GM13977 (cell line): Measurements from ENCODE around the gene ITSN2.

Experiments used
- DNase-seq: peaks from one replicate; pipeline ENCODE4 v3.0.0; 2012; ENCODE audit warnings: low spot score
- CTCF ChIP-seq: IDR thresholded peaks from 2 replicates; pipeline ENCODE4 v1.5.1; 2012; ENCODE audit warnings: mild to moderate bottlenecking, control low read depth; ENCODE audit not compliant: insufficient read depth; ENCODE audit errors: extremely low read depth, missing control alignments
- in situ Hi-C: fragments of 300-500 bp; cut with MboI; formaldehyde crosslinking; loops from one replicate; pipeline ENCODE4 v1.12.0; 2022; ENCODE audit warnings: low sequenced_read_pairs, low pct_unique_long_range_greater_than_20kb, mixed read lengths, inconsistent platforms; ENCODE audit not compliant: unreplicated experiment

The ITSN2 gene

GRCh38 chr2:24402242-24403097, 42.1 kb upstream of the ITSN2 start:
- in situ Hi-C loops, result loop anchor here (25.0 kb wide), 1 partner anchor 735 kb away; no protein-coding TSS in a partner anchor
- TF ChIP-seq CTCF, result no peak
- no peak for DNase-seq

GRCh38 chr2:24400207-24400907, 40.0 kb upstream of the ITSN2 start:
- in situ Hi-C loops, result loop anchor here (25.0 kb wide), 1 partner anchor 737 kb away; no protein-coding TSS in a partner anchor
- no peak for TF ChIP-seq CTCF
- no peak for DNase-seq

- in situ Hi-C loops, result loop anchor here (25.0 kb wide), 1 partner anchor 738 kb away; no protein-coding TSS in a partner anchor
- TF ChIP-seq CTCF, result no peak
- no peak for DNase-seq
Measured at GRCh38 chr2:24399434-24400206, 39.3 kb upstream of the ITSN2 start.

DNA sequence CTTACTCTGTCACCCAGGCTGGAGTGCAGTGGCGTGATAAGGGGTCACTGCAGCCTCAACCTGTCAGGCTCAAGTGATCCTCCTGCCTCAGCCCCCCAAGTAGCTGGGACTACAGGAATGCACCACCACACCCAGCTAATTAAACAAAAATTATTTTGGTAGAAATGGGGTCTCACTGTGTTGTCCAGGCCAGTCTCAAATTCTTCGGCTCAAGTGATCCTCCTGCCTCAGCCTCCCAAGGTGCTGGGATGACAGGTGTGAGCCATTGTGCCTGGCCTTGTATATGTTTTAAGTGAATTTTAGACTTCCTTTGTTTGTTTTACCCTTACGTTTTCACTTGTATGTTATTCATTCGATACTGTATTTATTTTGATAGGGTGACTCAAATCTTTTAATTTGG, 34.7 kb upstream of the ITSN2 start:
- in situ Hi-C loops, result no loop called here
- TF ChIP-seq CTCF, result no peak
- no peak for DNase-seq

- in situ Hi-C loops, result no loop called here
- no peak for TF ChIP-seq CTCF
- DNase-seq, result no peak
Measured at GRCh38 chr2:24392542-24393059, 32.3 kb upstream of the ITSN2 start.

- TF ChIP-seq CTCF, result no peak
- in situ Hi-C loops, result no loop called here
- DNase-seq, result no peak
Measured at GRCh38 chr2:24385366-24385765, 25.0 kb upstream of the ITSN2 start.
